ENCODE measurements around the gene MYBL2. TPM values are rescaled to one million over a fixed set of nuclear protein-coding genes. Genes with fewer than 3 reads are reported as not detected.

Gene MYBL2
- total RNA-seq, 4 donors from 2014 or later: not detected

DNA sequence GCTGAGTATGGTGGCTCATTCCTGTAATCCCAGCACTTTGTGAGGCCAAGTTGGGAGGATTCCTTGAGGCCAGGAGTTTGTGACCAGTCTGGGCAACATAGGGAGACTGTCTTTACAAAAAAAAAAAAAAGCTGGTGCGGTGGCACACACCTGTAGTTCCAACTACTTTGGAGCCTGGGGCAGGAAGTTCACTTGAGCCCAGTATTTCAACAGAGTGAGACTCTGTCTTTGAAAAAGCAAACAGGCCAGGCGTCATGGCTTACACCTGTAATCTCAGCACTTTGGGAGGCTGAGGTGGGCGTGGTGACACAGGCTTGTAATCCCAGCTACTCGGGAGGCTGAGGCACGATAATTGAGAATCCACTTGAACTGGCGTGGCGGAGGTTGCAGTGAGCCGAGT, 28.7 kb downstream of the MYBL2 start:
- 91% methylated on average over 8 of the region's 8 CpGs for WGBS, 2 donors
- H3K27ac ChIP-seq: no peak overlapping the region

GRCh38 chr20:43699941-43700565, 33.1 kb downstream of the MYBL2 start:
- TF ChIP-seq EP300 (IDR thresholded peaks at IDR 0.05) (no peak), POLR2A (IDR thresholded peaks at IDR 0.05) (no peak), CTCF (IDR thresholded peaks at IDR 0.05) (no peak)
- DNase-seq (ENCODE audit: low spot score in 2 of 2): no peak
- Histone ChIP-seq H3K4me1 (no peaks in the 10 kb centered on the region), H3K4me3 (no peak overlapping the region), H3K27me3 (no peaks in the 10 kb centered on the region), H3K36me3 (no peaks in the 10 kb centered on the region), H3K9me3 (no peaks in the 10 kb centered on the region), H3K27ac (no peak overlapping the region)
- WGBS, 2 donors: 93 to 94% methylated on average over 6 to 8 of the region's 8 CpGs

More for the DNA sequence above, 28.7 kb downstream of the MYBL2 start:
- Histone ChIP-seq H3K9me3 (no peaks in the 10 kb centered on the region), H3K27me3 (no peaks in the 10 kb centered on the region), H3K36me3 (no peaks in the 10 kb centered on the region), H3K4me1 (no peaks in the 10 kb centered on the region), H3K4me3 (no peak overlapping the region)
- TF ChIP-seq EP300 (IDR thresholded peaks at IDR 0.05) (no peak), CTCF (IDR thresholded peaks at IDR 0.05) (no peak), POLR2A (IDR thresholded peaks at IDR 0.05) (no peak)
- DNase-seq (ENCODE audit: low spot score in 2 of 2): no peak

DNA sequence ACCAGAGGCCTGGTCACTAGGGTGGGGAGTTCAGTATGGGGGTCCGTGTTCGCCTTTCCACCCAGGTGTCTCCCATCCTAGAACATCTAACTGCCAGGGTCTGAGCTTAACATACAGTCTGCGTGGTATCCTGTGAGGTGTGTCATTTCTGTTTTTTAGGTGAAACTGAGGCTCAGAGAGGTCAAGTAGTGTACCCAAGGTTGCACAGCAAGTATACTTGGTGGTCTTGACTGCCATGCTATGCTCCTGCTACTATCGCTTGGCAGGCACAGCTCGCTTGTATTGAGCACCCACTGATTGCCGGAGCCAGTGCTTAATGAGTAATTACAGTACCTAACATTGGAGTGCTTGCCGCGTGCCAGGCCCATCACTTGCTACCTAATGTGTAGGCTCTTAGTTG, 33.7 kb downstream of the MYBL2 start:
- Histone ChIP-seq H3K9me3 (no peaks in the 10 kb centered on the region), H3K36me3 (no peaks in the 10 kb centered on the region), H3K4me1 (no peaks in the 10 kb centered on the region), H3K27ac (no peak overlapping the region), H3K27me3 (no peaks in the 10 kb centered on the region), H3K4me3 (no peak overlapping the region)
- DNase-seq (ENCODE audit: low spot score in 2 of 2): no peak
- whole genome bisulfite sequencing, 2 donors: 90 to 100% methylated on average over 6 to 8 of the region's 8 CpGs
- TF ChIP-seq EP300 (IDR thresholded peaks at IDR 0.05): no peak
- no peak for TF ChIP-seq CTCF (IDR thresholded peaks at IDR 0.05)
- TF ChIP-seq POLR2A (IDR thresholded peaks at IDR 0.05): no peak

DNA sequence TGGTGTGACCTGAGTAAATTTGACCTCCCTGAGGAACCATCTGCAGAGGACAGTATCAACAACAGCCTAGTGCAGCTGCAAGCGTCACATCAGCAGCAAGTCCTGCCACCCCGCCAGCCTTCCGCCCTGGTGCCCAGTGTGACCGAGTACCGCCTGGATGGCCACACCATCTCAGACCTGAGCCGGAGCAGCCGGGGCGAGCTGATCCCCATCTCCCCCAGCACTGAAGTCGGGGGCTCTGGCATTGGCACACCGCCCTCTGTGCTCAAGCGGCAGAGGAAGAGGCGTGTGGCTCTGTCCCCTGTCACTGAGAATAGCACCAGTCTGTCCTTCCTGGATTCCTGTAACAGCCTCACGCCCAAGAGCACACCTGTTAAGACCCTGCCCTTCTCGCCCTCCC, 35.6 kb downstream of the MYBL2 start:
- Histone ChIP-seq H3K27ac (no peak overlapping the region), H3K4me3 (no peak overlapping the region), H3K4me1 (no peaks in the 10 kb centered on the region), H3K36me3 (no peaks in the 10 kb centered on the region), H3K27me3 (no peaks in the 10 kb centered on the region), H3K9me3 (no peaks in the 10 kb centered on the region)
- DNase-seq (ENCODE audit: low spot score in 2 of 2): no peak
- TF ChIP-seq EP300 (IDR thresholded peaks at IDR 0.05) (no peak), CTCF (IDR thresholded peaks at IDR 0.05) (no peak), POLR2A (IDR thresholded peaks at IDR 0.05) (no peak)
- 92 to 96% methylated on average over 14 of the region's 14 CpGs for WGBS, 2 donors

- Histone ChIP-seq H3K27ac (no peak overlapping the region), H3K4me3 (no peak overlapping the region), H3K36me3 (no peaks in the 10 kb centered on the region), H3K4me1 (no peaks in the 10 kb centered on the region), H3K27me3 (no peaks in the 10 kb centered on the region), H3K9me3 (no peaks in the 10 kb centered on the region)
- no peak for TF ChIP-seq CTCF (IDR thresholded peaks at IDR 0.05)
- TF ChIP-seq POLR2A (IDR thresholded peaks at IDR 0.05): no peak
- no peak for TF ChIP-seq EP300 (IDR thresholded peaks at IDR 0.05)
- 85% methylated on average over 9 of the region's 9 CpGs for WGBS, 2 donors
- no peak for DNase-seq (ENCODE audit: low spot score in 2 of 2)
Observed at GRCh38 chr20:43710370-43711044, 43.6 kb downstream of the MYBL2 start.
